Progenitor cell of endocrine pancreas (in vitro differentiated cells): ENCODE results near the gene GPRC6A. TPM values are rescaled to one million over a fixed set of nuclear protein-coding genes. Genes with fewer than 3 reads are reported as not detected.

ENCODE experiments used
- DNase-seq: peaks from one replicate; pipeline ENCODE4 v3.0.0; 2021; ENCODE audit warnings: low spot score; ENCODE audit not compliant: unreplicated experiment
- H3K27ac Mint-ChIP-seq: 2 replicates; pipeline ENCODE4 v1.8.0; 2021; ENCODE audit warnings: mild to moderate bottlenecking, moderate library complexity, mixed read lengths
- H3K27me3 Mint-ChIP-seq: 2 replicates; pipeline ENCODE4 v1.8.0; 2021; ENCODE audit warnings: mixed read lengths
- H3K36me3 Mint-ChIP-seq: 2 replicates; pipeline ENCODE4 v1.8.0; 2022; ENCODE audit warnings: mixed read lengths; ENCODE audit not compliant: insufficient read depth
- H3K4me1 Mint-ChIP-seq: 2 replicates; pipeline ENCODE4 v1.8.0; 2021; ENCODE audit warnings: low read depth, mixed read lengths
- H3K4me3 Mint-ChIP-seq: 2 replicates; pipeline ENCODE4 v1.8.0; 2021; ENCODE audit warnings: low read depth, mild to moderate bottlenecking, moderate library complexity, mixed read lengths
- H3K9me3 Mint-ChIP-seq: 2 replicates; pipeline ENCODE4 v1.8.0; 2021; ENCODE audit warnings: low read depth, mixed read lengths
- total RNA-seq: library from RNA; stranded (reverse); gene quantifications from 2 replicates; pipeline ENCODE4 v1.2.1, GENCODE V29; 2021
- TF ChIP-seq, protein P1 (sequence below): fragments of 200-600 bp; sonication (generic); IDR thresholded peaks from one replicate; pipeline ENCODE4 v1.5.0; 2021; ENCODE audit warnings: antibody characterized with exemption, mild to moderate bottlenecking; ENCODE audit not compliant: unreplicated experiment

Gene GPRC6A
- total RNA-seq, 1 donor from 2014 or later, result not detected

DNA sequence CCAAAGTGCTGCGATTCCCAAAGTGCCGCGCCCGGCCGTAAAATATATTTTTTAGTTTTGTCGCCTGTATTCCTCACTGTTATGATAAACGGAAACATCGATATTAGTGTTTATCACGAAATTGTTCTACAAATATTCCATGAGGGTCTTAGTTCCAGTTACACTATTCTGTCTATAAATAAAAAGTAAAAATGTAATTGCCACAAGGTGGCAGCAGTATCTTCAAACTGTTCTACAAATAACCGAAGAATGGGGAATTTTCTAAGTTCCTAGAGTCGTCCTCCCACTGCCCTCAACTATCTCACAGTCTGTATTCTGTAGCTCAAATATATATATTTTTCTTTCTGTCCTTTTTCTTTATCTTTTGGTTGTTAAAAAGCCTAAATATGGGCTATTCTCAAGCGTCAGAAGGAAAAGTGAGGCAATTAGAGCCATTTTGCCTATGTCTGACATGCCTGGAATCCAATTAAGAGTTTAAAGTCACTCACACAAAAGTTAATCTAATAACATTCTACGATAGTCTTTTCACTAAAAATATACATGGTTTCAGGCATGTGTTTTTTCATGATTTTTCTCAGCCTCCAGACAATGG is 49.2 kb downstream of the GPRC6A start:
- TF ChIP-seq, protein P1, sequence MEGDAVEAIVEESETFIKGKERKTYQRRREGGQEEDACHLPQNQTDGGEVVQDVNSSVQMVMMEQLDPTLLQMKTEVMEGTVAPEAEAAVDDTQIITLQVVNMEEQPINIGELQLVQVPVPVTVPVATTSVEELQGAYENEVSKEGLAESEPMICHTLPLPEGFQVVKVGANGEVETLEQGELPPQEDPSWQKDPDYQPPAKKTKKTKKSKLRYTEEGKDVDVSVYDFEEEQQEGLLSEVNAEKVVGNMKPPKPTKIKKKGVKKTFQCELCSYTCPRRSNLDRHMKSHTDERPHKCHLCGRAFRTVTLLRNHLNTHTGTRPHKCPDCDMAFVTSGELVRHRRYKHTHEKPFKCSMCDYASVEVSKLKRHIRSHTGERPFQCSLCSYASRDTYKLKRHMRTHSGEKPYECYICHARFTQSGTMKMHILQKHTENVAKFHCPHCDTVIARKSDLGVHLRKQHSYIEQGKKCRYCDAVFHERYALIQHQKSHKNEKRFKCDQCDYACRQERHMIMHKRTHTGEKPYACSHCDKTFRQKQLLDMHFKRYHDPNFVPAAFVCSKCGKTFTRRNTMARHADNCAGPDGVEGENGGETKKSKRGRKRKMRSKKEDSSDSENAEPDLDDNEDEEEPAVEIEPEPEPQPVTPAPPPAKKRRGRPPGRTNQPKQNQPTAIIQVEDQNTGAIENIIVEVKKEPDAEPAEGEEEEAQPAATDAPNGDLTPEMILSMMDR, result peak; percentile 69
- Mint-ChIP-seq H3K4me3 (no peak overlapping the region), H3K36me3 (no peaks in the 10 kb centered on the region), H3K4me1 (no peaks in the 10 kb centered on the region), H3K27me3 (no peaks in the 10 kb centered on the region), H3K9me3 (no peaks in the 10 kb centered on the region), H3K27ac (no peak overlapping the region)
- DNase-seq, result no peak

DNA sequence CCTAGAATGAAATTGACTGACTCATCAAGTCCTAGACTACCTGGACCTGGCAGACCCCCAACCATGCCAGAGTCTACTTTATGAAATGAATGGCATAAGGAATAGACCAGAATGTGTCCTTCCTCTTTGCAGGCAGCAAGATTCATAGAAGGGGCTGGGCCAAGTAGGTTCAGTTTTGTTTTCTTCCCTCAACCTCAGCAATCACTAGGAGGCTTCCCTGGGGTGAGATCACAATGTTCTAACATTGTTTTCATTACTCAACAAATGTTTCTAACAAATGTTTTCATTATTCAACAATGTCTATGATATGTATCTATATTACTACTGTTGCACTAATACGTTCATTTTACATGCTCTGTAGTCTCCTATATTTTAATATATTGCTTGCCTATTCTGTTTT is 55.0 kb downstream of the GPRC6A start:
- TF ChIP-seq, protein P1, result no peak
- DNase-seq, result no peak
- Mint-ChIP-seq H3K4me1 (no peaks in the 10 kb centered on the region), H3K36me3 (no peaks in the 10 kb centered on the region), H3K4me3 (no peak overlapping the region), H3K27ac (no peak overlapping the region), H3K27me3 (no peaks in the 10 kb centered on the region), H3K9me3 (no peaks in the 10 kb centered on the region)

DNA sequence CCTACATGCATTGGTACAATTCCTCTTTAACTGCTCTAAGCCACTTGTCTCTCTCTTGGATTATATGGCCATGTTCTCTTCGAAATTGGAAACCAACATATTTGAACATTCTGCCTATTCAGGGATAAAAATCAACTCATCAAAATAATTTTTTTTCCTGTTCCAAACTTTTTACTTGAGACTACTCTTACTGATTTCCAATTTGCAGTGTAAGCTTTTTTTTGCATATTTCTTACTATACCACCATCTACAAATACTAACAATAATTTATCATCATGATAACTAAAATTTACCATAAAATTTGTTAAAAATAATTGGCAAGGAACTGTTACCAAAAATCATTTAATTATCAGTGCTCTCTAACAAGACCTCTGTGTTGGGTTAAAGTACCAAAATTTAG is 56.4 kb downstream of the GPRC6A start:
- no peaks in the 10 kb centered on the region for H3K36me3 Mint-ChIP-seq
- TF ChIP-seq, protein P1, result no peak
- no peak for DNase-seq
- no peak overlapping the region for H3K4me3 Mint-ChIP-seq
- H3K27me3 Mint-ChIP-seq, result peaks cover 2% of the 10 kb centered on the region
- H3K9me3 Mint-ChIP-seq, result no peaks in the 10 kb centered on the region
- no peak overlapping the region for H3K27ac Mint-ChIP-seq
- no peaks in the 10 kb centered on the region for H3K4me1 Mint-ChIP-seq

DNA sequence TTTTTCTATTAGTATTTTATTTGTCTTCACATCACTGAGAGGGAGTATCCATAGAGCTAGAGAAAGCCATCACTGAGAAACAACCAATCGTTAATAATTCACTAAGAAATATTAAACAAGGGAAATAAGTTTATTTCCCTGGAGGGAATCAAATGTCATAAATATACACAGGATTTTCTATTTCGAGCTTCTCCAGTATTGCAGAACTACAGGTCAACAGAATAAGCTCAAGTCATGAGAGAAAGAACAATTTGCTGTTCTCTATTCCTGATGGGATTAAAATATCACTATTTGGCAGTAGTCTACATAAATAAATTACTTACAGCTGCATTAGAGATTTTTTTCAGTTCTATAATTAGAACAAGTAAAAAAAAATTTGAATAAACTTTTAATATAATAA is 61.2 kb downstream of the GPRC6A start:
- TF ChIP-seq, protein P1, result no peak
- no peak overlapping the region for H3K4me3 Mint-ChIP-seq
- H3K36me3 Mint-ChIP-seq, result no peaks in the 10 kb centered on the region
- H3K9me3 Mint-ChIP-seq, result no peaks in the 10 kb centered on the region
- no peak for DNase-seq
- peaks cover 4% of the 10 kb centered on the region for H3K4me1 Mint-ChIP-seq
- H3K27me3 Mint-ChIP-seq, result peaks cover 43% of the 10 kb centered on the region
- H3K27ac Mint-ChIP-seq, result no peak overlapping the region

DNA sequence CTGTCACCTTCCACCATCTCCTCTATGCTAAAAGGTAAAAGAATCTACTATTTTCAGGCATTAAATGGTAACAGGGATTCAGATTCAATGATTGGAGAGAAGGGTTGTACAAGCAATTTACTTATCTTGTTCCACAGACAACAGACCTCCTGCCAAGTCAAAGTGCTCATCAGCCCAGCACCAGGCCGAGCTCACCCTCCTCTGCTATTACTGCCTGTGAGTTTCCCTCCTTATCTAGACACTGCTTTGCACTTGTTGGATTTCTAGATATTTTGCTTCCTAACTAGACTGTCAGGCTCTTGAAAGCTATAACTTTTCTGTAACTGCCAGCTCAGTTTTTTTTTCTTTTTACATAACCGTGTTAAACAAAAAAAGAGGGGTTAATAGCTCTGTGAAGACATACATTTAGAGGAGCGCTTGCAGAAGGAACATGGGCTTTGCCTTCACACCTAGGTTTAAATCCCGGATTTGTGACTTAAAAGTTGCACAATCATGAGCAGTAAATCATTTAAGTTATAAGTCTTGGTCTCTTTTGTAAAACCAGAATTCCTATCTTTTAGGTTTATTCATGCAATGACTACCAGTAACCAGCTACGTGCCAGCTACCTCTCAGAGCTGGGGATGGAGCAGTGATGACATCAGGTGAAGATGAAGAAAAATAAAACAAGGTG is 62.2 kb downstream of the GPRC6A start:
- Mint-ChIP-seq H3K27me3 (peaks cover 44% of the 10 kb centered on the region), H3K4me3 (peak overlapping the region; percentile 74), H3K36me3 (no peaks in the 10 kb centered on the region), H3K4me1 (peaks cover 4% of the 10 kb centered on the region), H3K9me3 (no peaks in the 10 kb centered on the region), H3K27ac (no peak overlapping the region)
- no peak for DNase-seq
- TF ChIP-seq, protein P1, result no peak
